G401 (cell line): ENCODE data around the gene YTHDC2. TPM values are rescaled to one million over a fixed set of nuclear protein-coding genes. Genes with fewer than 3 reads are reported as not detected.

Experiments used
- total RNA-seq: library from RNA; depleted of rRNA; stranded (reverse); fragments of >200 nt; shearing (Covaris generic); gene quantifications from 2 replicates; pipeline ENCODE4 v1.2.3, GENCODE V29; 2014; rRNA removed

Gene YTHDC2
- total RNA-seq, 1 experiment from 2014 or later, result 10.0 TPM

Other genes starting within 250 kb of the YTHDC2 start
- gene TSSK1B, start 78.7 kb upstream of the YTHDC2 start, total RNA-seq, result not detected in 2 replicates
- gene MCC, start 25.2 kb upstream of the YTHDC2 start, total RNA-seq, result 0.10 and 0.98 TPM in 2 replicates